ENCODE results near the gene MAPK1IP1L.
"Not testable (repeated sequence)": the region's sequence is repeated elsewhere in the genome, so short reads cannot be mapped to it uniquely, and the experiment has no call there.

Gene MAPK1IP1L

DNA sequence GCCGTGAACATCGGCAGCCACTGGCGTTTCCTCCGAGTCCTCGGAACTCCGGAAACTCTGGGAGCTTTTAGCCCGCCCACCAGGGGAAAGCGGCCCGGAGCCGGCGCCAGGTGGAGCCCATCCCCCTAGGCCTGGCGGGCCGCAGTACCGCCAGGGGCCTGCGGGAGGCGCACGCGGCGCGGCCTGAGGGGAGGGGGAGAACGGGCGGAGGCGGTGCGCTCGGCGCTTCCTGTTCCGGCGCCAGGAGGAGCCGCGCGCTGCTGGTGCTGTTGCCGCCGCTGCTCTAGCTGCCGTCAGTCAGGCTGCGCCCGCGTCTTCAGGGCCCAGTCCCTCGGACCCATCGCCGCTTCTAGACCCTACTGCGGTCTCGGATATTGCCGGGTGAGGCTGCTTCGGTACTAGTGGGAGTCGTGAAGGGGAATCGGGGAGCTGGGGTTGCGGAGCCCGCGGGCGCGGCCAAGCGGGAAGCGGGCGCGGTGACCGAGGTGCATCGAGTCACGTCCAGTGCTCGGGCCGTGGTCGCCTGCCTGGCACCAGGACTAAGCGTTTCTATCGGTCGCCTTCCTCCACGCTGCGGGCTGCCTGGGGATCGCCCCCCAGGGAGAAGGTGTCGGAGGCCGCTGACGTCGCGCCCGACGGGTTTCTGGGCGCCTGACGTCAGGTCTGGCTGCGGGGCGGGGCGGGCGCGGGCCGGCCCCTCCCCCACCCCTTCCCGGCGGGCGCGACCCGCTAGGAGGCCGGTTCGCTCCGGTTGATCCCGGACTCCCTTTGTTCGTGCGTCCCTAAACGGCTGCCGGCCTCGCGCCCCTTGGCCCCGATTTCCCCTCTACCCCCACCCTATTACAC lies at the start of gene MAPK1IP1L:
TSS of gene MAPK1IP1L (plus strand) at position 225 of the 846 bp plus-strand sequence. CDS start 10,037 bp downstream, outside the sequence.
- DNase-seq, result peak; percentile 61 to 94 (median 86)

DNA sequence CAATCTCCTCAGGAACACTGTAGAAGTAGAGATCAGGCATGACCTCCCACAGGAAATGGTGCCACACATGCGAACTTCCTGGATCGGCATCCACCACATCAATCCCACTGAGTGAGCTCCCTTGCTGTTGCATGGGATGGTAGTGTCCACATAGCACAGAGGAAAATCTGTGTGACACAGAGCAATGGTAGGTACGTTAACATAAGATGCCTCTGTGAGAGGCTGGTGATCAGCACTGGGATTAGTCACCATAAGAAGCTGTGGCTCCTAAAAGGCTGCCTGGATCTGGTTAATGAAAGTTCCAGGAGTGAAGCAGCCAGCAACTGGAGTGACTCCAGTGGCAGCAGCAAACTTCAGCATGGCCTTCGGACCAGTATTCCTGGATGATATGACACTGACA lies 46.4 kb upstream of the MAPK1IP1L start:
- no peak for DNase-seq

GRCh38 chr14:55015006-55015405 lies 36.4 kb upstream of the MAPK1IP1L start:
- no peak for DNase-seq

DNA sequence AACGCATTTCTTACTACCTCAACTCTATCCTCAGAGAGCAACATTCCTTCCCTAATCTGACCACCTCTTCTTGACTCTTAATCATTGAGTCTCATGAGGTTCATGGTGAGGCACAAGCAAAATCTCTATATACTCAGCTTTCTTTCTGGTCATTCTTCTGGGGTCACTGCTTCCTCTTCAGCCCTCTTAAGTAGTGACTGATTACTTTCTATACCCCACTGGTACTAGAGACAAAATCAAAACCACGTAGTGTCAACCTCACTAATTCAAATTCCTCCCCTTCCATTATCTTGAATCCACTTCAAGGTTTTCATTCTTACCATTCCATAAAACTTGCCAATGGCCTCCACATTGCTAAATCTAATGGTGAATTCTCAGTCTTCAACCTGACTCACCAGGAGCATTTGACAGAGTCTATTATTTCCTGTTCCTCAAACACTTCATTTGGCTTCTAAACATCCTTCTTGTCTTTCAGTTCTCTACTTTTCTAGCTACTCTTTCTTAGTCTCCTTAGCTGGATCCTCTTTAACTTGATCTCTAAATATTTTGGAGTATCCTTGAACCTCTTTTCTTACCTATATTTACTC lies 31.4 kb upstream of the MAPK1IP1L start:
- no peak for DNase-seq

DNA sequence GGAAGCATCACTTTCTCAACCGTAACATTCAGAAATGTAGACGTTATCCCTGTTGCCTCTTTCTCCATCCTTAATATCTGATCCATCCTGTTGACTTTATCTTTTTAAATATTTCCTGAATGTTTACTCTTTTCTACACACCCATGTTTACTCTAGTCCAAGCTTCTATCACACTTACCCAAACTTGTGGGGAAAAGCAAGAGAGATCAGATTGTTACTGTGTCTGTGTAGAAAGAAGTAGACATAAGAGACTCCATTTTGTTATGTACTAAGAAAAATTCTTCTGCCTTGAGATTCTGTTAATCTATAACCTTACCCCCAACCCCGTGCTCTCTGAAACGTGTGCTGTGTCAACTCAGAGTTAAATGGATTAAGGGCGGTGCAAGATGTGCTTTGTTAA lies 27.1 kb upstream of the MAPK1IP1L start:
- DNase-seq, result not testable (repeated sequence)

- DNase-seq, result no peak
Observed at GRCh38 chr14:55025948-55026347, 25.5 kb upstream of the MAPK1IP1L start.

DNA sequence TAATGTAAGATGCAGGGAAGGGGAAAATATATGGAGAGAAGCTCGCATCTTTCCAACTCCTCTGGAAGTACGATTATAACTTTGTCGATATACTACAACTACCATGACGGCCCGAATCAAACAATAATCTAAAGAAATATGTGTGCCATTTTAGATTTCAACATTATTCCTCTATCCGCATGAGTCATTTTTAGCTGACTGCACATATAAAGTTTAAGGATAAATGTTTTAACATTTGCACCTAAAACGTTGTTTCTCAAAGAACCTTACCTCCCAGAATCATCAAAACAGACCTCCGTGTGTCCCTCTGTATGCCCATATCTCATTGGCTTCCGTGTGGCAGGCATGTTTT lies 25.0 kb upstream of the MAPK1IP1L start:
- DNase-seq, result no peak

DNA sequence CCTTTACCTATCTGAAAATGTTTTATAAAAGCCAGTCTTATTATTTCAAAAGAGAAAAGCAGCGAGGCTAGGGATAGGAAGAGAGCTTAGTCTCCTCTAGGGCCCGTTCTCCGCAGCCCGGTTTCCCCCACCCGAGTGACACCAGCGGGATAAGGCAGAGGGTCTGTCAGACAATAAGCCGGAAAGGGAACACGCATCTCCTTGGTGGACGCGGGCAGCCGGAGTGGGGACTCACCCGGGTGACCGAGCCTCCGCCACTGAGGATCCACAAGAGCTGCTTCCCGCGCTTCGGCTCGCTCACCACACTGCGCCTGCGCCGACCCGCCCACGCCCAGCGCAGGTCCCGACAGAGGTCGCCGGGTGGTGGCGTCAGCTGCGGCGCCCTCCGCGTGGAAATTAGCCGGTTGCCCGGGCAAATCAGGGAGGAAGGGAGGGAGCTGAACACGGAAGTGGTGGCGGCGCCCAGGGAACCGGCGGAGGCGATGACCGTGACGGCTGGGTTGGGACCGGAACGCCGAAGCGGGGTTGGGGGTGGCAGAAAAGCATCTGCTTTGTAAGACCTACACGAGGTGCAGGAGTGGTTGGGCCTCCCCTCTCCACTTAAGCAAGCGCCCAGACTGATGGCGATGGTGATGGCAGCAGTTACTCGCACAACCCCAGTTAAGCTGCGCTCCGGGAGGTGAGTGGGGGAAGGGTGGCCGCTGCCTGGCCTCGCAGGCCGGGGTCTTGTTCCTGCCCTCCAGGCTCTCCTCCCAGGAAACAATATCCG lies 24.5 kb upstream of the MAPK1IP1L start, which contains the start of the genes SOCS4 and WDHD1:
TSS of gene SOCS4 (plus strand) at position 444 of the 769 bp plus-strand sequence. CDS start 15,806 bp downstream, outside the sequence.
TSS of gene WDHD1 (minus strand) at position 307 of the 769 bp plus-strand sequence. CDS start 312 bp downstream, outside the sequence.
- peak; percentile 48 to 99 (median 94) for DNase-seq

- no peak for DNase-seq
Observed at GRCh38 chr14:55028066-55028465, 23.4 kb upstream of the MAPK1IP1L start.

- DNase-seq, result no peak
Observed at GRCh38 chr14:55028476-55028875, 23.0 kb upstream of the MAPK1IP1L start.

GRCh38 chr14:55031190-55031589 lies 20.3 kb upstream of the MAPK1IP1L start:
- no peak for DNase-seq

- DNase-seq, result not testable (repeated sequence)
Observed at GRCh38 chr14:55037995-55038394, 13.5 kb upstream of the MAPK1IP1L start.

GRCh38 chr14:55038708-55039107 lies 12.7 kb upstream of the MAPK1IP1L start:
- no peak for DNase-seq

DNA sequence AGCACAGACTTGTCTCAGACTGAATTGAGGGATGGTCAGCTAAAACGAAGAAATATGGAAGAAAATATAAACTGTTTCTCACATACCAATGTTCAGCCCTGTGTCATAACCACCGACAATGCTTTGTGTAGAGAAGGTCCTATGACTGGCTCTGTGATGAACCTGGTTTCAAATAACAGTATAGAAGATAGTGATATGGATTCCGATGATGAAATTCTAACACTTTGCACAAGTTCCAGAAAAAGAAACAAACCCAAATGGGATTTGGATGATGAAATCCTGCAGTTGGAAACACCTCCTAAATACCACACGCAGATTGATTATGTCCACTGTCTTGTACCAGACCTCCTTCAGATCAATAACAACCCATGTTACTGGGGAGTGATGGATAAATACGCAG lies 7.9 kb upstream of the MAPK1IP1L start:
- no peak for DNase-seq

DNA sequence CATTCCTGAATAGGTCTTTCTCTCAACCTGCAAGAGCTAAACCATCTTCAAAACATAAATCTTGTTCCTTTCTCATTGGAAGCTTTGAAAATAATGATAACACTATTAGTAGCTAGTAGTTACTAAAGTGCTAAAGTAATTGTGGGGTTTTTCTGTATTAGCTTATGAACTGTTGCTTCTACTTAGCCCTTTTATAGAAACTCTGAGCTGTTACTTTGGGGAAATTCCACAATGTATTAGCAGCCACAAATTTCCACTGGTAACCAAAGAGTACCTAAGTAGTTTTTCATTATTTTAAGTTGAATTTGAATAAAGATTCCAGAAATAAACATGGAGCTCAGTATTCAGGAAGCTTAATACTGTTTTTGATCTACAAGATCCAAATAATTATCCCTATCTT lies 6.4 kb upstream of the MAPK1IP1L start:
- DNase-seq, result no peak

DNA sequence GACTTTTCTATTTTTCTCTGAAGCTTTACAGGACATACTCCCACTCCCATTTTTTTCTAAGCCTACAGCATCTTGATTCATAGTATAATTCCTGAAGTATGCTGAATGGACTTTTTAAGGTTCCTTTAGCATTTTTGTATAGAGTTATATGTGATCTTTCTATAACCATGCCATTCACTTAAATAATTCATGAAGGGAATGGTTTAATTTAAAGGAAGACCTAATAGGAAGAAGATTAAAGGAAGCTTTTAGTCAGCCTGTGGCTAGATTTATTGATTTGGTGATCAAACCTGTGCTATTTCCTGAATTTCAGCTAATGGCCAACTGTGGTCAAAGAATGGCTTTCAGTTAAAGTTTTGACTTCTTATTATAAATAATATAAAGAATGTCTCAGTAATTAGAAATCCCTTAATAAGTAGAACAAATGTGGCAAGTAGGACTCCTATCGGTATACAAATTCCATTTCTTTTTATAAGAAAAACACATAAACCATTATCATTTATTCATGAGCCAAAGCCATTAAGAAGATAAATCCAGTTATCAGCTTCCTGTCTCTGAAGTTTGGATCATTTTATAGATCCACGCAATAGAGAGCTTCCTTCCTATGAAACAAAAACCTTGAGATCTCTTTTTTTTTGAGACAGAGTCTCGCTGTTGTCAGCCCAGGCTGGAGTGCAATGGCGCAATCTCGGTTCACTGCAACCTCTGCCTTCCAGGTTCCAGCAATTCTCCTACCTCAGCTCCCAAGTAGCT lies 4.0 kb upstream of the MAPK1IP1L start:
- no peak for DNase-seq

GRCh38 chr14:55048900-55049436 lies 2.5 kb upstream of the MAPK1IP1L start:
- no peak for DNase-seq

GRCh38 chr14:55051165-55051422 lies 353 bp upstream of the MAPK1IP1L start:
- DNase-seq, result no peak

DNA sequence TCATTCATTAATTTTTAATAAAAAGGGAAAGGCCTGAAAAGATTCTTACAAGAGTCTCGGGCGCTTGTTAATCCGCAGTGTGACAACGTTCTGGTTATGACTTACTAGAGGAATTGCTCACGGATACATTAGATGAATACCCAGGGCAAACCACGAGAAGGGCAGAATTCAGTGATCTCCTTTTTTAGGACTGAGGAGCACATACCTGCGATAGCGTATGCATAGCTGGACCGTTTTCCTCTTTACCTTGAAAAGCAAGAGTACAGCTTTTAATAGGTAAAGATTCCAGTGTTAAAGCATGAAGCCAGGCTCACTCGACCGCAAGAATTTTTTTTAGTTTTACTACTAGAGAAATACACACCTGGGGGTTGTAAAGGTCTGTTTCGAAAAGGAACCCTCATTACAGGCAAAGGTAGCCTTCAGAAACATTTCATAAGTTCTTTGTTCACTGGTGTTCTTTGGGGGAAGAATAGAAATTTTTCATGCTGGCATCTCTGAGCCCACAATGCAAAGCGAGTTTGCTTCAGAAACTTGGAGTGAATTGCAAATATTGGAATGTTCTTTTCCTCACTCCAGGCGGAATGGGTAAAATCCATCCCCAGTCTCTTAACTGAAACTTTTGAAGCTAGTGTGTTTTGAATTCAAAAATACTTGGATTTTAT lies 953 bp downstream of the MAPK1IP1L start:
- peak in 1 of 14 donors; percentile 70 for DNase-seq

DNA sequence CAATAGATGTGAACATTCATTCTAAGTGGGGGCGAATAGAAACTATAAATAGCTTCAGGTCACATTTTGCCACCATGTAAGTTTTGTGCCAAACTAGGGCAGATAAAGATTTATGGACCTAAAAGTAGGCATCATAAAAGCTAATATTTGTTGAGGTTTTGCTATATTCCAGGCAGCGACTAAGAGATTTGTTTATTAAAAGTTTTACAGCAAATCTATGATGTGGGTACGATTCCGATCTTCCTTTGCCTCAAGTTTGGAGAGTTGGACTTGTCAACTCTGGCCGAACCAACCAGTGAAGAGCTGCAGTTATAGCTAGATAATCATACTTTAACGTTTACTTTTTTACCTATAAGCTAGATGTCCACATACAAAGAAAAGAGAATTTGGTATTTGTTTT lies 1.6 kb downstream of the MAPK1IP1L start:
- no peak for DNase-seq

GRCh38 chr14:55053500-55053899 lies 2.1 kb downstream of the MAPK1IP1L start:
- no peak for DNase-seq

DNA sequence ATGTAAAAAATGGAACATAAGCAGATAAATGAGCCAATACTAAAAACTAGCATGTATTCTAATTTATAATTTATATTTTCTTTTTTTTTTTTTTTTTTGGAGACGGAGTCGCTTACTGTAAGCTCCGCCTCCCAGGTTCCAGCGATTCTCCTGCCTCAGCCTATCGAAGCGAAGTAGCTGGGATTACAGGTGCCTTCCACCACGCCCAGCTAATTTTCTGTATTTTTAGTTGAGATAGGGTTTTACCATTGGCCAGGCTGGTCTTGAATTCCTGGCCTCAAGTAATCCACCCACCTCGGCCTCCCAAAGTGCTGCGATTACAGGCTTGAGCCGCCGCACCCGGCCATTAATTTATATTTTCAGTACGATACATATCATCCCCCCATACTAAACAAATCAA lies 2.7 kb downstream of the MAPK1IP1L start:
- no peak for DNase-seq

Data from C1 segment of cervical spinal cord (tissue), 14 donors.